Heart left ventricle (tissue), 16 donors: ENCODE measurements around the gene ADGRG1. TPM values are rescaled to one million over a fixed set of nuclear protein-coding genes. Genes with fewer than 3 reads are reported as not detected.

Experiments used
- ATAC-seq, 4 donors: fragments of 200-7000 bp; cut with Tn5 transposase; one replicate each; pipeline ENCODE4 v1.9.1; 2020 to 2022; ENCODE audit warnings: moderate library complexity in 4 of 4, mild to moderate bottlenecking in 3 of 4, moderate number of reproducible peaks in 1 of 4
- DNase-seq, 5 donors: peaks; one replicate each; pipeline ENCODE4 v3.0.0-alpha.2; 2020
- H3K27ac ChIP-seq, 12 donors: fragments of 200-600 bp; sonication (generic) in 4 of 12; one replicate each; pipeline versions ENCODE4 v1.5.0 to v1.8.0; 2016 to 2022; ENCODE audit warnings: mild to moderate bottlenecking in 2 of 12
- H3K27me3 ChIP-seq, 9 donors: fragments of 200-600 bp; sonication (generic) in 2 of 9; one replicate each; pipeline versions ENCODE4 v1.5.1 to v1.8.0; 2016 to 2022; ENCODE audit warnings: mild to moderate bottlenecking in 3 of 9
- H3K36me3 ChIP-seq, 9 donors: fragments of 200-600 bp; sonication (generic) in 2 of 9; one replicate each; pipeline versions ENCODE4 v1.5.0 to v1.8.0; 2018 to 2022; ENCODE audit warnings: mild to moderate bottlenecking in 2 of 9
- H3K4me1 ChIP-seq, 12 donors: fragments of 200-600 bp; sonication (generic) in 4 of 12; one replicate each; pipeline versions ENCODE4 v1.5.0 to v1.8.0; 2016 to 2022; ENCODE audit warnings: mild to moderate bottlenecking in 3 of 12
- H3K4me3 ChIP-seq, 12 donors: fragments of 200-600 bp; sonication (generic) in 4 of 12; one replicate each; pipeline versions ENCODE4 v1.5.0 to v1.8.0; 2017 to 2022; ENCODE audit warnings: mild to moderate bottlenecking in 9 of 12, moderate library complexity in 4 of 12
- H3K9me3 ChIP-seq, 12 donors: fragments of 200-600 bp; sonication (generic) in 4 of 12; one replicate each; pipeline versions ENCODE4 v1.5.0 to v1.8.0; 2016 to 2022; ENCODE audit warnings: mild to moderate bottlenecking in 1 of 12
- POLR2A ChIP-seq, 2 donors: fragments of 450-650 bp; IDR thresholded peaks; one replicate each; pipeline ENCODE4 v1.6.1; 2017; ENCODE audit warnings: antibody characterized with exemption in 2 of 2, mild to moderate bottlenecking in 2 of 2, moderate library complexity in 2 of 2
- WGBS, 4 donors: extraction: QIAGEN DNeasy Blood & Tissue Kit in 2 of 4; methylation state at CpG; one replicate each; pipeline versions ENCODE4 v1.1.5 to v1.1.7; 2013 to 2018; 5-methylcytosine and 5-hydroxymethylcytosine counted together
- intact Hi-C, 10 donors: fragments of 100-400 bp; cut with DNase I; formaldehyde crosslinking; loops; one replicate each; pipeline versions ENCODE4 v1.11.1 to v1.14.2; 2022
- polyA plus RNA-seq, 2 donors: library from polyadenylated mRNA; stranded (reverse); fragments of 200-250 nt; gene quantifications; one replicate each; pipeline ENCODE4 v1.2.3, GENCODE V29; 2013
- total RNA-seq, 9 donors: library from RNA; depleted of rRNA in 2 of 9; stranded (reverse); fragments of >200 nt in 2 of 9; fragmentation: NEBNext Ultra II Directional in 3 of 9; extraction: Animal tissue kit (Norgen Biotek cat#: 25700) in 3 of 9; gene quantifications; one replicate each; pipeline versions ENCODE4 v1.1.0 to v1.2.4, GENCODE V29; 2016 to 2023
- TF ChIP-seq, protein P1 (sequence below), 12 donors: fragments of 200-600 bp; sonication (generic) in 4 of 12; IDR thresholded peaks; one replicate each; pipeline versions ENCODE4 v1.5.0 to v1.8.0; 2018 to 2022; ENCODE audit warnings: antibody characterized with exemption in 12 of 12, mild to moderate bottlenecking in 5 of 12
- donor health status: ischemic (EF 13 %, LVEDD 7.1; RV severe dilation, severe dysfunction).
- donor health status: healthy with polysubstance abuse.
- donor health status: DM: no; HTN: yes; CAD: no.
- donor health status: DM: no; HTN: no; CAD: no.
- donor health status: ischemic (EF 25% LVEDD 6.9; RV normal size, moderate dysfunction).
- donor health status: ischemic (EF 25% LVEDD 5.7; RV mildly dilated, moderate dysfunction).
- donor health status: healthy.
- donor health status: DM: yes; HTN: yes; CAD: no.
- donor health status: ischemic (EF 35%, LVEDD 5.7; RV mildly dilated, moderate dysfunction).
- donor health status: nonischemic (EF 11% LVEDD 7.7; RV severe dilation, severe dysfunction).
- donor health status: DM: yes; HTN: yes; CAD: no.
- donor health status: PGD.
- donor health status: ischemic (EF 29% LVEDD 5.4; RV normal size, mild dysfunction).
- donor health status: nonischemic (EF 23%, LVEDD 6.1; RV moderate dilation, normal function).

Gene ADGRG1
- total and polyA plus RNA-seq, 11 donors = 14.1 to 65.2 (median 17.5) TPM

- TF ChIP-seq POLR2A (IDR thresholded peaks at IDR 0.05) = no peak
- no peak overlapping the region for H3K27ac ChIP-seq
- WGBS, 4 donors = 84 to 92% (median 90%) methylated on average over 11 of the region's 11 CpGs
- DNase-seq (no peak), ATAC-seq (no peak)
- peaks cover 0 to 11% (median 0%) of the 10 kb centered on the region in 12 donors for H3K4me1 ChIP-seq
- H3K27me3 ChIP-seq = peaks cover 0 to 10% (median 0%) of the 10 kb centered on the region in 9 donors
- H3K4me3 ChIP-seq = no peak overlapping the region
- no peaks in the 10 kb centered on the region for H3K36me3 ChIP-seq
- intact Hi-C loops = no loop called here
- no peaks in the 10 kb centered on the region for H3K9me3 ChIP-seq
Measured at GRCh38 chr16:57685633-57686032, 57.2 kb downstream of the ADGRG1 start.

- H3K27me3 ChIP-seq = peaks cover 0 to 10% (median 0%) of the 10 kb centered on the region in 9 donors
- no peak for TF ChIP-seq POLR2A (IDR thresholded peaks at IDR 0.05)
- TF ChIP-seq, protein P1, sequence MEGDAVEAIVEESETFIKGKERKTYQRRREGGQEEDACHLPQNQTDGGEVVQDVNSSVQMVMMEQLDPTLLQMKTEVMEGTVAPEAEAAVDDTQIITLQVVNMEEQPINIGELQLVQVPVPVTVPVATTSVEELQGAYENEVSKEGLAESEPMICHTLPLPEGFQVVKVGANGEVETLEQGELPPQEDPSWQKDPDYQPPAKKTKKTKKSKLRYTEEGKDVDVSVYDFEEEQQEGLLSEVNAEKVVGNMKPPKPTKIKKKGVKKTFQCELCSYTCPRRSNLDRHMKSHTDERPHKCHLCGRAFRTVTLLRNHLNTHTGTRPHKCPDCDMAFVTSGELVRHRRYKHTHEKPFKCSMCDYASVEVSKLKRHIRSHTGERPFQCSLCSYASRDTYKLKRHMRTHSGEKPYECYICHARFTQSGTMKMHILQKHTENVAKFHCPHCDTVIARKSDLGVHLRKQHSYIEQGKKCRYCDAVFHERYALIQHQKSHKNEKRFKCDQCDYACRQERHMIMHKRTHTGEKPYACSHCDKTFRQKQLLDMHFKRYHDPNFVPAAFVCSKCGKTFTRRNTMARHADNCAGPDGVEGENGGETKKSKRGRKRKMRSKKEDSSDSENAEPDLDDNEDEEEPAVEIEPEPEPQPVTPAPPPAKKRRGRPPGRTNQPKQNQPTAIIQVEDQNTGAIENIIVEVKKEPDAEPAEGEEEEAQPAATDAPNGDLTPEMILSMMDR (IDR thresholded peaks at IDR 0.05) = no peak
- peaks cover 0 to 16% (median 0%) of the 10 kb centered on the region in 12 donors for H3K4me1 ChIP-seq
- no peak overlapping the region for H3K4me3 ChIP-seq
- H3K36me3 ChIP-seq = no peaks in the 10 kb centered on the region
- DNase-seq (no peak), ATAC-seq (no peak)
- H3K9me3 ChIP-seq = no peaks in the 10 kb centered on the region
- 47 to 83% (median 80%) methylated on average over 4 of the region's 4 CpGs for WGBS, 4 donors
- intact Hi-C loops = no loop called here
- no peak overlapping the region for H3K27ac ChIP-seq
Measured at GRCh38 chr16:57686577-57686976, 58.1 kb downstream of the ADGRG1 start.

DNA sequence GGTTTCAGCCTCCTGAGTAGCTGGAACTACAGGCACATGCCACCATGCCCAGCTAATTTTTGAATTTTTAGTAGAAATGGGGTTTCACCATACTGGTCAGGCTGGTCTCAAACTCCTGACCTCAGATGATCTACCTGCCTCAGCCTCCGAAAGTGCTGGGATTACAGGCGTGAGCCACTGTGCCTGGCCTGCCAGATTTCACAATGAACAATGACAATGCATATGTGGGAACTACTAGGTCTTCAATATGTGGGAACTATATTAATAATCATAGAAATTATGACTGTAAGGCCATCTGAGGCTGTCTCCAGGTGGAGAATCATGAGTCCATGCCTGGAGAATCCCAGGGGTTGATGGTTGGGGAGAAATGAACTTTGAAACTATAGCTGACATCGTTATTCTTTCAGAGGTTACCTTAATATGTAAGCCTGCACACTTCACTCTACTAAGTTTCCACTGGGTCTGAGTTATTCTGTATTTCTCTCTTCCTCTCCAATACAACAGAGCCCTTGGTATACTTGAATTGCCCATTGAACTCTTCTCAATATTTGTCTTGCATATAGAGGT is 59.0 kb downstream of the ADGRG1 start:
- peaks cover 0 to 16% (median 0%) of the 10 kb centered on the region in 12 donors for H3K4me1 ChIP-seq
- H3K36me3 ChIP-seq = no peaks in the 10 kb centered on the region
- H3K9me3 ChIP-seq = no peaks in the 10 kb centered on the region
- 87 to 96% (median 95%) methylated on average over 3 of the region's 3 CpGs for WGBS, 4 donors
- H3K4me3 ChIP-seq = no peak overlapping the region
- TF ChIP-seq, protein P1 (IDR thresholded peaks at IDR 0.05) = no peak
- DNase-seq (no peak), ATAC-seq (no peak)
- H3K27me3 ChIP-seq = peaks cover 0 to 10% (median 0%) of the 10 kb centered on the region in 9 donors
- intact Hi-C loops = no loop called here
- no peak overlapping the region for H3K27ac ChIP-seq

DNA sequence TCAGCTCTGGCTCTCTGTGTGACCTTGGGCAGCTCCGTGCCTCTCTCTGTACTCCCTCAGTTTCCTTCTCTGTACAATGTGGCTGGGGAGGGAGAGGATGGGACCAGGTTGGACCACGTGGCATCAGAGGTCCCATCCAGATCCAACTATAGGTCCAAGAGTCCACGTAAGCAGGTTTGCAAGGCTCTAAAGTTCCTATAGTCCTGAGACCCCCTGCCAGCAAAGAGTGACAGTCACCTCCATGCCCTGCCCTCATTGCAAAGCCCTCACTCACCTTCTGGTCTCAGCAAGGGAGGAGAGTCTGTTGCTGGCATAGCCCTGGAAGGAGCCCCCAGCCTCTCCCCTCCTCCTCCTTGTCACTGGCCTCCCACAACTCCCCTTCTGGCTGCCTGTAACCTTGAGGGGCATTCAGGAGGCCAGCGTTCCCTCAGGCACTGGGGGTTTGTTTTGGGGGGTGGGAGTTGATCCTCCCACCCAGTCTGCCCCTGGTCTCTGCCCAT is 60.1 kb downstream of the ADGRG1 start:
- 78 to 90% (median 82%) methylated on average over 3 to 4 of the region's 4 CpGs for WGBS, 4 donors
- DNase-seq = no peak
- Histone ChIP-seq H3K27me3 (peaks cover 0 to 10% (median 0%) of the 10 kb centered on the region in 9 donors), H3K4me3 (no peak overlapping the region), H3K27ac (no peak overlapping the region), H3K4me1 (peaks cover 0 to 16% (median 0%) of the 10 kb centered on the region in 12 donors), H3K36me3 (no peaks in the 10 kb centered on the region), H3K9me3 (no peaks in the 10 kb centered on the region)
- intact Hi-C loops = no loop called here
- no peak for ATAC-seq
- TF ChIP-seq, protein P1 (IDR thresholded peaks at IDR 0.05) = no peak
- TF ChIP-seq POLR2A (IDR thresholded peaks at IDR 0.05) = no peak
